Measurements from ENCODE around the gene POU5F2.

POU5F2 gene

DNA sequence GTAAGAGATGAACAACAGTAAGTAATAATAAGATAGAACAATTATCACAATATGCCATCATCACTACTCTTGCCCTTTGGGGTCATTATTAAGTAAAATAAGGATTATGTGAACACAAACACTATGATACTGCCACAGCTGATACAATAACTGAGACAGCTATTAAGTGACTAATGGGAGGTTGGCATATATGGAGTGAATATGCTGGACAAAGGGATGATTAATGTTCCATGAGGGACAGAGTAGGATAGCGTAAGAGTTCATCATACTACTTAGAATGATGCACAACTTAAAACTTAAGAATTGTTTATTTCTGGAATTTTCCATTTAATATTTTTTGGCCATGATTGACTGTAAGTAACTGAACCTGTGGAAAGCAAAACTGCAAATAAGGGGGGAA is 16.6 kb downstream of the POU5F2 start:
- H3K9me3 Mint-ChIP-seq: no peaks in the 10 kb centered on the region
- no peaks in the 10 kb centered on the region for H3K27me3 Mint-ChIP-seq
- no peak overlapping the region for H3K27ac Mint-ChIP-seq
- peaks cover 29% of the 10 kb centered on the region for H3K4me1 Mint-ChIP-seq
- peaks cover 5% of the 10 kb centered on the region for H3K36me3 Mint-ChIP-seq
- no peak overlapping the region for H3K4me3 Mint-ChIP-seq

DNA sequence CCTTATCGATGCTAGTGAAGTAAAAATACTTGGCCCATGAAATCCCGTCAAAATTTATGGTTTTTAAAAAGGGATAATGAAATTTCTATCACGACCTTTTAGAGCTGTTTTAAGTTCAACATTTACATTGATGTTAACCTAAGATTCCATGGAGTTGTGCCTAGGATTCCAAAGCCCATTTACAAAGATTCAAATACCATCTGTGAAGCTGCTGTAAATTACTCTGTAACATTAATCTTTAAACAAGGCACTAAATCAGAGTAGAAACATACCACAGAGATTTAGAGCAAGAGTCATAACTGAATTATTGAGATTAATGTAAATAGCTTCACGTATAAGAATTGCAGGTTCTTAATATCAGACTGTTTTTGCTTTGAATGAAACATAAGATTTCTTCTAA is 17.7 kb downstream of the POU5F2 start:
- Mint-ChIP-seq H3K27me3 (no peaks in the 10 kb centered on the region), H3K9me3 (no peaks in the 10 kb centered on the region), H3K4me3 (no peak overlapping the region), H3K4me1 (peaks cover 31% of the 10 kb centered on the region), H3K36me3 (peaks cover 2% of the 10 kb centered on the region), H3K27ac (no peak overlapping the region)

DNA sequence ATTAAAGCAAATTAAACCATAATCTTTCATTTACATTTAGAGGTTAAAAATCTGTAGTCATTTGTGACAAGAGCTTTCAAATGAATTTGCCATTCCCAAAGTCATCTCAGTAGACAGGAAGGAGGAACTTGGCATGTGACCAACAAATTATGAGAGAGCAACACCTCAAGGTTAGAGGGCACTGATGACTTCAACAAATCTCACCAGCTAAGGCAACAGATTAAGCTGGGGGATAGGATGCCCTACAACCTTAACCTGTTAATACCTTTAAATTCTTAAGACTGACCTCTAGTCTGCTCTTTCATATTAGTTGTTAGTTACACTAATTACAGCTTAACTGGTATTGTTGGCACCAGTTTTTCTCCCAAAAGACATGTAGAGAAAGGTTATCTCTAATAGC is 18.4 kb downstream of the POU5F2 start:
- Mint-ChIP-seq H3K9me3 (no peaks in the 10 kb centered on the region), H3K4me3 (no peak overlapping the region), H3K27ac (no peak overlapping the region), H3K36me3 (peaks cover 6% of the 10 kb centered on the region), H3K27me3 (no peaks in the 10 kb centered on the region), H3K4me1 (peaks cover 33% of the 10 kb centered on the region)

DNA sequence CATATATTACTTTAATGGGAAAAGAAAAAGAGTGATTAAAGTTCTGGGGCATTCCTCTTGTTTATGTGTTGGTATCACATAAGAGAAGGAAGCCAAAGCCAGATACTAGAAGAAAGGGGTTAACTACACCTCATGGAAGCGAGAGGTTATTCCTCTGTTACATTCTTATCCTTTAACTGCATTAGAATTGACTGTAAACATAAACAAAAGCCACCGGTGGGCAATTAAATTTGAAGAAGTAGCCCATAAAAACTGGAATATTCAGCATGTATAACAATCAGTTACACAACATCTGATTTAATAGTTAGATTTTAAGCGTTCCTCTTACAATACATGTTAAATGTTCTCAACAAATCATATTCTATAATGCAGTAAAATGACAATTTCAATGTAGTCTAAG is 18.8 kb downstream of the POU5F2 start:
- H3K4me3 Mint-ChIP-seq: no peak overlapping the region
- no peak overlapping the region for H3K27ac Mint-ChIP-seq
- no peaks in the 10 kb centered on the region for H3K9me3 Mint-ChIP-seq
- H3K27me3 Mint-ChIP-seq: no peaks in the 10 kb centered on the region
- H3K4me1 Mint-ChIP-seq: peaks cover 33% of the 10 kb centered on the region
- peaks cover 6% of the 10 kb centered on the region for H3K36me3 Mint-ChIP-seq

DNA sequence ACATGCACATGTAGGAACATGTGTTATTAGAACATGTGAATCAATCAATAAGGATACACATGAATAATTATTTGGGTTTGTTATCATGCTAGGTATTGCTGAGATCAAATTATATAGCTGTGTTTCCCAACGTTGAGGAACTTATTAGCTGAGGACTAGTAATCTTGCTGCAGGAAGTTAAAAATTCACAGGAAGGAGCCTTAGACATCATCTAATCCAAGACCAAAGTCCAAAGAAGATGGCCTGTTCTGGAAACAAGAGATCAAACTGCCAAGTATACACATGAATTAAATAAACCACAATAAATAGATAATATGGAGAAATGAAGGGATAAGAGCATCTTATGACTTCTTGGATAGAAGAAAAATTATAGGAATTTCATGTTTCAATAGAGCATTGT is 19.9 kb downstream of the POU5F2 start:
- Mint-ChIP-seq H3K27me3 (no peaks in the 10 kb centered on the region), H3K9me3 (no peaks in the 10 kb centered on the region), H3K4me1 (peaks cover 36% of the 10 kb centered on the region), H3K4me3 (peak overlapping the region; percentile 12), H3K36me3 (peaks cover 6% of the 10 kb centered on the region), H3K27ac (no peak overlapping the region)

DNA sequence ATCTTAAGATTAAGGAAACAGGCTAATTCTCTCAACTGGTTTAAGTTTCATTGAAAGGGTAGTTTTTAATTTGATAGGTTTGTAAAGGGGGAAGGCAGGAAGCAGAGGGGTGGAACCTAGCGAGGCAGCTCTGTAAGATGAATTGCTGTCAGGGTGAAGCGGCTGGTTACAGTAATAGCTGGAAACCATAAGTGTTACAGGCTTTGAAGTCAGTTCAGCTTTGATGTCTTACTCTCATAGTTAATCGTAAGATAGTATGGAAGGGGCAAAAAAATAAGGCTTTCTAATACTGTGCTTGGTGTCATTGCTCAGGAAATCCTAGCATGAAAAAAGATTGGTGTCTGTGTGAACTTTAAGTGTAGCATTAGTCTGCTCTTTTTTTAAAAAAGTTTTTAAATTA is 20.3 kb downstream of the POU5F2 start:
- H3K4me3 Mint-ChIP-seq: no peak overlapping the region
- peaks cover 36% of the 10 kb centered on the region for H3K4me1 Mint-ChIP-seq
- no peaks in the 10 kb centered on the region for H3K9me3 Mint-ChIP-seq
- H3K36me3 Mint-ChIP-seq: peaks cover 6% of the 10 kb centered on the region
- no peaks in the 10 kb centered on the region for H3K27me3 Mint-ChIP-seq
- H3K27ac Mint-ChIP-seq: peak overlapping the region; percentile 5

DNA sequence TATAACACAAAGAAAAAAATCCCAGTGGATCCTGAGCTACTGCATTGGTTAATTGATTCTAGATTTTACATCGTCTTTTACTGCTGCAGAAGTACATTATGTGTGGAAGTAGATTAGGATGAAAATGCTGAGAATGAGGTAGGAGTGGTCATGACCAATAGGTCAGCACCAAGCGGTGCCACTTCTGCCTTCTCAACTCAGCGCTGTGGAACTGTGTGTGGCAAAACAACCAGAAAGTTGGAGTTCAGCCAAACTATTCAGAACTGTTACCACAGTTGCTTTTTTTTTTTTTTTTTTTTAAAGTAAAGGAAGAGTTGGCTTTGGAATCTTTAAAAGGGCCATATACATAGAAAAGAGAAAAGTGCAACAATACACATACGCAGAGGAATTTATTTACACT is 24.2 kb downstream of the POU5F2 start:
- Mint-ChIP-seq H3K36me3 (peaks cover 8% of the 10 kb centered on the region), H3K9me3 (no peaks in the 10 kb centered on the region), H3K27me3 (no peaks in the 10 kb centered on the region), H3K4me1 (peaks cover 19% of the 10 kb centered on the region), H3K27ac (no peak overlapping the region), H3K4me3 (no peak overlapping the region)

DNA sequence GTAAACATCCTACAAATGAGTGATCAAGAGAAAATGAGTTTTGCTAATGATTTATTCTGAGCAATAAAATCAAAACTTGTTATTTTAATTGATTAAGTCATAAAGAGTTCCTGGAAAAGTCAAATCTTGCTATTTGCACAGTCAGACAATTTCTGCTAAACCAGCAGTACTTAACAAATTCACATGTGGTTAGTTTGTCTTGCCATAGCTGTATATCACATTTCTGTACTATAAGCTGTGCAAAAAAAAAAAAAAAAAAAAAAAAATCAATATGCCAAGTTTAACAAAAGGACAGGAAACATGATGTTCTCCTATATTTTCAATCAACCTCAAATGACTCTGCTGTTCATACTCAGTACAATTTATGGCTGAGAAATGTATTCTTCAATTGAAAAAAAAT is 24.9 kb downstream of the POU5F2 start:
- Mint-ChIP-seq H3K36me3 (peaks cover 10% of the 10 kb centered on the region), H3K9me3 (no peaks in the 10 kb centered on the region), H3K4me1 (peaks cover 13% of the 10 kb centered on the region), H3K27ac (no peak overlapping the region), H3K4me3 (no peak overlapping the region), H3K27me3 (no peaks in the 10 kb centered on the region)

DNA sequence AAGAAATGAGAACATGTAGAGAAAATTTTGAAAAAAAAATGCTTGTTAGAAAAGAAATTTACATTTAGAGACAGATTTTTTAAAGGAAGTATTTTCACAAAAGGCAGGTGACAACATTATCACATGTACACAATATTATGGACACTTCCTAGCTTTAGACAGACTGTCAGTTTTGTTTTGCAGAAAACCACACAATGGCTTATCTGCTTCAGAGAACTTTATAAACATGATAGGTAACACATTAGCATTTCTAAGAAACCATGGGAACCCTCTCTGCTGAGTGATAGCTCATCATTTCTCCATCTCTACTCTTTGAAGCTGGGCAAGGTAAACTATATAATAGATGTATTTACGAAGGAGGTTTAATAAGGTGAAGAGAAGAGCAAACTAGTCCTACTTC is 25.6 kb downstream of the POU5F2 start:
- H3K9me3 Mint-ChIP-seq: no peaks in the 10 kb centered on the region
- H3K27ac Mint-ChIP-seq: no peak overlapping the region
- H3K4me3 Mint-ChIP-seq: no peak overlapping the region
- H3K36me3 Mint-ChIP-seq: peaks cover 12% of the 10 kb centered on the region
- peaks cover 7% of the 10 kb centered on the region for H3K4me1 Mint-ChIP-seq
- no peaks in the 10 kb centered on the region for H3K27me3 Mint-ChIP-seq

DNA sequence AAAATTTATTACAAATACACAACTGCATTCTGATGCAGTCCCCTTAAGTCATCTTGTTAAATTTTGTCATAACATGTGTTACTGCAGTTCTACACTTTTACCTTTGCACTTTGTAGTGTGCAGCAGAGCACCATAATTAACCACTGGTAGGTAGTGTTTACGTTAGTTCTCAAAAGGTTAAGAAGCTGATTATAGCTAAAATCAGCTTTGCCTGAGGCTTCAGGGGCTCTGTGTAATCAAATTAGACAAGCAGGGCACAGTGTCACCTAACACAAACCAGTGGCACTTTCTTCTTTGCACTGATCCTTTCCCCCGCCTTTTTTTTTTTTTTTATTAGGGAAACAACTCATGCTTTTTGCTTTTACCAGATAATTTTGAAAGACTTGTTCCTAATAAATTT is 26.1 kb downstream of the POU5F2 start:
- Mint-ChIP-seq H3K27ac (no peak overlapping the region), H3K27me3 (no peaks in the 10 kb centered on the region), H3K4me1 (peaks cover 7% of the 10 kb centered on the region), H3K4me3 (no peak overlapping the region), H3K36me3 (peaks cover 12% of the 10 kb centered on the region), H3K9me3 (no peaks in the 10 kb centered on the region)

DNA sequence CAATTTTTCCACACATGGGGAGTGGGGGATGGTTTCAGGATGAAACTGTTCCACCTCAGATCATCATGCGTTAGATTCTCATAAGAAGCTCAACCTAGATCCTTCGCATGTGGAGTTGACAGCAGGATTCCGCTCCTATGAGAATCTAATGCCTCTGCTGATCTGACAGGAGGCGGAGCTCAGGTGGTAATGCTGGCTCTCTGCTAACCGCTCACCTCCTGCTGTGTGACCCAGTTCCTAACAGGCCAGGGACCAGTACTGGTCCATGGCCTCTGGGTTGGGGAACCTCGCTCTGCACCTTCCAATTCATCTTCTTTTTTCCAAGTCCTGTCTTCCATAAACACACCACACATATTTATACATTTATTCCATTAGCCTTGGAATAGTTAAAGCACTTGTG is 33.0 kb downstream of the POU5F2 start:
- Mint-ChIP-seq H3K9me3 (no peaks in the 10 kb centered on the region), H3K27me3 (no peaks in the 10 kb centered on the region), H3K36me3 (peaks cover 18% of the 10 kb centered on the region), H3K4me3 (no peak overlapping the region), H3K27ac (no peak overlapping the region), H3K4me1 (peaks cover 9% of the 10 kb centered on the region)

DNA sequence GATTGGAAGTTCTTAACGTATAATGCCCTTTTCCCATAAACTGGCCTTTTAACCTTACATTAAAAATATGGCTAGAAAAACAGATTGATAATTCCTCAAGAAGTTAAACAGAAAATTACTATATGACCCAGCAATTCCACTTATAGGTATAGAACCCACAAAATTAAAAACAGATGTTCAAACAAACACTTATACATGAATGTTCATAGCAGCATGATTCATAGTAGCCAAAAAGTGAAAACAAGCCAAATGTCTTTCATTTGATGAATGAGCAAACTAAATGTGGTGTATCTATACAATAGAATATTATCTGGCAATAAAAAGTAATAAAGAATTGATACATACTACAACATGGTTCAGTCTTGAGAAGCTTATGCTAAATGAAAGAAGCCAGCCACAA is 35.5 kb downstream of the POU5F2 start:
- Mint-ChIP-seq H3K4me3 (no peak overlapping the region), H3K4me1 (peaks cover 13% of the 10 kb centered on the region), H3K9me3 (no peaks in the 10 kb centered on the region), H3K27ac (no peak overlapping the region), H3K27me3 (no peaks in the 10 kb centered on the region), H3K36me3 (peaks cover 19% of the 10 kb centered on the region)

DNA sequence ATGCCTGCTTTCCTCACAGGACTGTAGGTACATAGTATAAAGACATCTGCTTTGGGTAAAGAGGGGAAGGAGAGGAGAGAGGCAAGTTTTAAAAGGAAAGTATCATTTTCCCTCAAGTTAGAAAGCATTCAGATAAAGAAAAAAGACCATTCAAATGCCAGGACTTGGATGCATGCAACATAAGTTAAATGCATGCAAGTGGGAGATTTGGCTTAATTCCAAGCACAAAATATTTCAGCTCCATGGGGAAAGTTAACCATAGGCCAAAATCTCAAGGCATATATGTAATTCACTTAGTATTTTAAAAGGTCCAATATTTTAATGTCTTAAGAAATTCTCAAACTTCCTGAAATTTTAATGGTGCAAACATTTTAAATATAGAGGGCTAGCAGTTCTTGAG is 36.4 kb downstream of the POU5F2 start:
- Mint-ChIP-seq H3K4me1 (peaks cover 13% of the 10 kb centered on the region), H3K36me3 (peaks cover 19% of the 10 kb centered on the region), H3K27me3 (no peaks in the 10 kb centered on the region), H3K4me3 (no peak overlapping the region), H3K9me3 (no peaks in the 10 kb centered on the region), H3K27ac (peak overlapping the region; percentile 27)

DNA sequence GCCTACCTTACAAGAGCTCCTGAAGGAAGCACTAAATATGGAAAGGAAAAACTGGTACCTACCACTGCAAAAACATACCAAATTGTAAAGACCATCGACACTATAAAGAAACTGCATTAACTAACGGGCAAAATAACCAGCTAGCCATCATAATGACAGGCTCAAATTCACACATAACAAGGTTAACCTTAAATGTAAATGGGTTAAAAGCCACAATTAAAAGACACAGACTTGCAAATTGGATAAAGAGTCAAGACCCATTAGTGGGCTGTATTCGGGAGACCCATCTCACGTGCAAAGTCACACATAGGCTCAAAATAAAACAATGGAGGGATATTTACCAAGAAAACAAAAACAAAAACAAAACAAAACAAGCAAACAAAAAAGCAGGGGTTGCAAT is 49.4 kb downstream of the POU5F2 start:
- no peaks in the 10 kb centered on the region for H3K4me1 Mint-ChIP-seq
- H3K27me3 Mint-ChIP-seq: no peaks in the 10 kb centered on the region
- H3K4me3 Mint-ChIP-seq: no peak overlapping the region
- peaks cover 50% of the 10 kb centered on the region for H3K36me3 Mint-ChIP-seq
- no peak overlapping the region for H3K27ac Mint-ChIP-seq
- H3K9me3 Mint-ChIP-seq: peaks cover 34% of the 10 kb centered on the region
